ENCODE measurements around the gene APBA1. TPM values are rescaled to one million over a fixed set of nuclear protein-coding genes. Genes with fewer than 3 reads are reported as not detected.

The APBA1 gene
- total RNA-seq, 1 experiment from 2014 or later, result 1.8 TPM

GRCh38 chr9:69589156-69589555, 83.0 kb downstream of the APBA1 start:
- no peaks in the 10 kb centered on the region for H3K4me1 ChIP-seq (ENCODE audit: insufficient read depth, low read length)
- no peak overlapping the region for H3K4me2 ChIP-seq (ENCODE audit: insufficient read depth, insufficient read length, low read length)
- H2BK5ac ChIP-seq (ENCODE audit: insufficient read length, low read length), result no peak overlapping the region
- H2BK120ac ChIP-seq (ENCODE audit: low read depth, low read length, poor library complexity, severe bottlenecking), result no peak overlapping the region
- no peak overlapping the region for H4K5ac ChIP-seq (ENCODE audit: insufficient read length, low read depth, low read length)
- H3K56ac ChIP-seq (ENCODE audit: insufficient read length, low read depth, low read length), result no peak overlapping the region
- H3K4ac ChIP-seq (ENCODE audit: low read depth, low read length), result no peak overlapping the region
- H4K20me1 ChIP-seq (ENCODE audit: control insufficient read depth, insufficient read depth, insufficient read length), result no peaks in the 10 kb centered on the region
- no peaks in the 10 kb centered on the region for H3K9me3 Mint-ChIP-seq
- no CpG with 5 or more reads among the region's 3 CpGs for WGBS (ENCODE audit: extremely low coverage, insufficient read length, low lambda C conversion rate)
- H3K23me2 ChIP-seq (ENCODE audit: insufficient read length, low read depth, low read length, poor library complexity, severe bottlenecking), result no peaks in the 10 kb centered on the region
- H3K23ac ChIP-seq (ENCODE audit: insufficient read length, low read depth, low read length), result no peak overlapping the region
- peaks cover 5 to 11% of the 10 kb centered on the region in 2 experiments for H3K4me1 Mint-ChIP-seq
- no peak overlapping the region for H3K9ac ChIP-seq (ENCODE audit: extremely low read depth, insufficient read length, low read length)
- no peak overlapping the region for H3K14ac ChIP-seq (ENCODE audit: insufficient read depth, low read length)
- no peaks in the 10 kb centered on the region for H3K36me3 Mint-ChIP-seq (ENCODE audit: insufficient read depth in 1 of 3, low read depth in 3 of 3)
- H4K91ac ChIP-seq (ENCODE audit: insufficient read length, low read depth, low read length), result no peak overlapping the region
- no peak overlapping the region for H2BK20ac ChIP-seq (ENCODE audit: low read depth, low read length, poor library complexity, severe bottlenecking)
- no peak for TF ChIP-seq CTCF (conservative IDR thresholded peaks at IDR 0.05)
- H4K8ac ChIP-seq (replicated peaks; ENCODE audit: insufficient read length, low read depth, low read length), result no peak overlapping the region
- H2BK15ac ChIP-seq (ENCODE audit: low read depth, low read length), result no peak overlapping the region
- H3T11ph ChIP-seq (ENCODE audit: low read length), result no peak overlapping the region
- H3K4me3 Mint-ChIP-seq, result no peak overlapping the region
- H3K27ac ChIP-seq (ENCODE audit: insufficient read length, low read depth, low read length), result no peak overlapping the region
- H2AFZ ChIP-seq (ENCODE audit: low read length), result no peak overlapping the region
- peaks cover 35% of the 10 kb centered on the region for H3K27me3 Mint-ChIP-seq (ENCODE audit: low read depth)
- no peak overlapping the region for H2AK5ac ChIP-seq (ENCODE audit: insufficient read length, low read length)
- H3K9me3 ChIP-seq (ENCODE audit: control insufficient read depth, low read depth, low read length), result no peaks in the 10 kb centered on the region
- no peaks in the 10 kb centered on the region for H3K79me2 ChIP-seq (ENCODE audit: insufficient read depth, low read length)
- DNase-seq, result no peak
- H3K27ac Mint-ChIP-seq, result no peak overlapping the region
- no peak overlapping the region for H3K18ac ChIP-seq (ENCODE audit: insufficient read length, low read depth, low read length)
- H2BK12ac ChIP-seq (ENCODE audit: insufficient read length, low read depth, low read length), result no peak overlapping the region
- H3K27me3 ChIP-seq (ENCODE audit: insufficient read depth, low read length), result no peaks in the 10 kb centered on the region; the same call in none of the 2 replicates
- H3K79me1 ChIP-seq (ENCODE audit: insufficient read depth, low read depth, low read length, poor library complexity, severe bottlenecking), result no peaks in the 10 kb centered on the region

Measured in H9 (cell line).